Breast epithelium (tissue), 4 donors: ENCODE measurements around the gene BSPRY. TPM values are rescaled to one million over a fixed set of nuclear protein-coding genes. Genes with fewer than 3 reads are reported as not detected.
"Not testable (repeated sequence)": the region's sequence is repeated elsewhere in the genome, so short reads cannot be mapped to it uniquely, and the experiment has no call there.

Experiments
- DNase-seq, 2 donors: peaks; one replicate each; pipeline ENCODE4 v3.0.0-alpha.2; 2019; ENCODE audit warnings: low spot score in 2 of 2
- H3K27ac ChIP-seq, 2 donors: fragments of 200-600 bp; sonication (generic) in 1 of 2; one replicate each; pipeline ENCODE4 v1.5.1; 2016 to 2019; ENCODE audit warnings: mild to moderate bottlenecking in 1 of 2
- H3K27me3 ChIP-seq, 2 donors: fragments of 200-600 bp; sonication (generic) in 1 of 2; one replicate each; pipeline versions ENCODE4 v1.5.1 to v1.6.0; 2017 to 2019; ENCODE audit warnings: control low read depth in 1 of 2, mild to moderate bottlenecking in 1 of 2
- H3K36me3 ChIP-seq: fragments of 200-600 bp; one replicate; pipeline ENCODE4 v1.5.1; 2019
- H3K4me1 ChIP-seq, 2 donors: fragments of 200-600 bp; sonication (generic); one replicate each; pipeline ENCODE4 v1.5.1; 2016 to 2019; ENCODE audit warnings: control low read depth in 1 of 2
- H3K4me3 ChIP-seq, 3 donors: fragments of 200-600 bp; sonication (generic); 1 replicate in 2 of 3; 2 replicates in 1 of 3; pipeline ENCODE4 v1.5.1; 2016 to 2019; ENCODE audit warnings: mild to moderate bottlenecking in 3 of 3, moderate library complexity in 2 of 3
- H3K9me3 ChIP-seq, 2 donors: fragments of 200-600 bp; sonication (generic) in 1 of 2; one replicate each; pipeline ENCODE4 v1.5.1; 2016 to 2019; ENCODE audit warnings: control low read depth in 1 of 2
- POLR2A ChIP-seq: fragments of 450-650 bp; IDR thresholded peaks from one replicate; pipeline ENCODE4 v1.6.1; 2016; ENCODE audit warnings: antibody characterized with exemption, mild to moderate bottlenecking, moderate library complexity
- POLR2AphosphoS5 ChIP-seq, 3 donors: sonication (generic); formaldehyde crosslinking; IDR thresholded peaks; one replicate each; pipeline ENCODE4 v1.6.1; 2017; ENCODE audit warnings: antibody characterized with exemption in 3 of 3
- intact Hi-C: fragments of 100-400 bp; cut with DNase I; formaldehyde crosslinking; loops from one replicate; pipeline ENCODE4 v1.15.1; 2023; ENCODE audit warnings: low total_unique reads
- total RNA-seq, 3 donors: library from RNA; depleted of rRNA; stranded (reverse); fragments of >200 nt; gene quantifications; one replicate each; pipeline ENCODE4 v1.1.0, GENCODE V29; 2016
- TF ChIP-seq, protein P1 (sequence below), 3 donors: fragments of 450-650 bp; IDR thresholded peaks; one replicate each; pipeline ENCODE4 v1.5.1; 2016 to 2017; ENCODE audit warnings: antibody characterized with exemption in 3 of 3, mild to moderate bottlenecking in 3 of 3, moderate library complexity in 3 of 3

Gene BSPRY
- total RNA-seq, 3 donors from 2014 or later: 1.1 to 35.3 (median 27.9) TPM

DNA sequence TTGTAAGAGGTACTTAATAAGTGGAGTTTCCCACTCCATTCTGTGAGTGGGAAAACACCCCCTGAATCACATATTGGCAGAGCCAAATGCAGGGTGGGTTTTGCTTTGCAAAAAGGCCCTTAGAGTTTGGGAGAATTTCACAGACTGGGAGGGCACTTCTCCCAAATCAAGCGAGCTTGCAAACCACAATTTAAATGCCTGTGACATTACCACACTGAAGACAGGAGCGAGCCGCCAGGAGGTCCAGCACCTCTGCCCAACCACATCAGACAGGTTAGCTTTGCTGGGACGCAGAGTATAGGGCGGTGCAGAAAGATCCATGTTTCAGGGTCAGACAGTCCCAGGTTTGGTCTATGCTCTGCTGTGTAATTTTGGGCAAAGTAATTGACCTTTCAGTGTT, 49.5 kb downstream of the BSPRY start:
- TF ChIP-seq, protein P1, sequence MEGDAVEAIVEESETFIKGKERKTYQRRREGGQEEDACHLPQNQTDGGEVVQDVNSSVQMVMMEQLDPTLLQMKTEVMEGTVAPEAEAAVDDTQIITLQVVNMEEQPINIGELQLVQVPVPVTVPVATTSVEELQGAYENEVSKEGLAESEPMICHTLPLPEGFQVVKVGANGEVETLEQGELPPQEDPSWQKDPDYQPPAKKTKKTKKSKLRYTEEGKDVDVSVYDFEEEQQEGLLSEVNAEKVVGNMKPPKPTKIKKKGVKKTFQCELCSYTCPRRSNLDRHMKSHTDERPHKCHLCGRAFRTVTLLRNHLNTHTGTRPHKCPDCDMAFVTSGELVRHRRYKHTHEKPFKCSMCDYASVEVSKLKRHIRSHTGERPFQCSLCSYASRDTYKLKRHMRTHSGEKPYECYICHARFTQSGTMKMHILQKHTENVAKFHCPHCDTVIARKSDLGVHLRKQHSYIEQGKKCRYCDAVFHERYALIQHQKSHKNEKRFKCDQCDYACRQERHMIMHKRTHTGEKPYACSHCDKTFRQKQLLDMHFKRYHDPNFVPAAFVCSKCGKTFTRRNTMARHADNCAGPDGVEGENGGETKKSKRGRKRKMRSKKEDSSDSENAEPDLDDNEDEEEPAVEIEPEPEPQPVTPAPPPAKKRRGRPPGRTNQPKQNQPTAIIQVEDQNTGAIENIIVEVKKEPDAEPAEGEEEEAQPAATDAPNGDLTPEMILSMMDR (IDR thresholded peaks at IDR 0.05): no peak
- TF ChIP-seq POLR2AphosphoS5 (IDR thresholded peaks at IDR 0.05) (no peak), POLR2A (no peak)
- Histone ChIP-seq H3K9me3 (no peaks in the 10 kb centered on the region), H3K4me3 (no peak overlapping the region), H3K4me1 (peaks cover 0 to 7% of the 10 kb centered on the region in 2 donors), H3K27me3 (no peaks in the 10 kb centered on the region), H3K36me3 (no peaks in the 10 kb centered on the region), H3K27ac (peak overlapping the region; percentile 9 to 80)
- DNase-seq: no peak
- intact Hi-C loops: no loop called here

- Histone ChIP-seq H3K27ac (peak overlapping the region; percentile 15 to 80), H3K27me3 (no peaks in the 10 kb centered on the region), H3K4me3 (peak overlapping the region in 2 of 3 donors; percentile 78 to 85), H3K4me1 (peaks cover 0 to 7% of the 10 kb centered on the region in 2 donors), H3K36me3 (no peaks in the 10 kb centered on the region), H3K9me3 (no peaks in the 10 kb centered on the region)
- intact Hi-C loops: no loop called here
- DNase-seq: no peak
- TF ChIP-seq POLR2A (no peak), POLR2AphosphoS5 (IDR thresholded peaks at IDR 0.05) (no peak)
- TF ChIP-seq, protein P1 (IDR thresholded peaks at IDR 0.05): no peak
Measured at GRCh38 chr9:113399646-113400200, 50.4 kb downstream of the BSPRY start.

DNA sequence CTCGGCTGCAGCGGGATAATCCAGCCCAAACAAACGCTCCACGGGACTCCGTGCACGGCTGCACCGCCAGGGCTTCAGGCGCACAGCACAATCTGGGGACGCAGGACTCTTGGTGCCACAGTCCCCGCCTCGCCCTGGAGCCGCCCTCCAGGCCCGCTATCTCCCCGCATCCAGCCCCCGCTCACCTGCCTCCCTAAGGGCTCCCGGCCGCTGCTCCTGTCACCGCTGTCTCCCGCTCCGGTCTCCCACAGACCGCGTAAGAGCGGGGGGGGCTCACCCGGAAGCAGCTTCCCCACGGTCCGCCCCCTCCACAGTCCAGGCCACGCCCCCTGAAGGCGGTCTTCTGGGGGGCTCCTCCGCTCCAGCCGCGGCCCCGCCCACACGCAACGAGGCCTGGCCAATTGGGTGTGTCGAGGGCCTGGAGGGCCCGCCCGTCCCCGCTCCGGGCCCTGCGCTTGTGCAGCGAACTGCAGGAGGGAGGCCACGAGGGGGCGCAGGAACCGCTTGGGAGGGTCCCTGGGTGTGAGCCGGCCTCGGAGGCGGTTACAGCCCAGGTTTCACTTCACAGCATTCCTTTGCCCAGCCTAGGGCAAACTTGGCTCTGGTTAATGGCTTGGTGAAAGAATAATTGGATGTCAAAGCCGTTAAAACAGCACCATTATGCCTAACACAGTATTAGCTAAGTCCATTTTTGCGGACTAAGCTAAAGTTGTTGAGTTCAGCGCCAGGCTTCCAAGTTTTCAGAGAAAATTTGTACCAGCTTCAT, 51.9 kb downstream of the BSPRY start, which contains the start of gene ALAD:
Gene ALAD (minus strand): TSS at position 258 of the 766 bp plus-strand sequence. CDS start 7,725 bp downstream, outside the sequence.
- intact Hi-C loops: no loop called here
- peak; percentile 98 to 99 for DNase-seq
- Histone ChIP-seq H3K27ac (peak within 1 kb of the TSS; percentile 76 to 80), H3K9me3 (no peaks in the 10 kb centered on the region), H3K4me3 (peak within 1 kb of the TSS; percentile 74 to 85 (median 78)), H3K36me3 (no peaks in the 10 kb centered on the region), H3K27me3 (no peaks in the 10 kb centered on the region), H3K4me1 (peaks cover 0 to 7% of the 10 kb centered on the region in 2 donors)
- TF ChIP-seq POLR2A (peak; percentile 34), POLR2AphosphoS5 (IDR thresholded peaks at IDR 0.05) (peak; percentile 69 to 80 (median 70))
- TF ChIP-seq, protein P1 (IDR thresholded peaks at IDR 0.05): peak; percentile 89 to 96 (median 96)

DNA sequence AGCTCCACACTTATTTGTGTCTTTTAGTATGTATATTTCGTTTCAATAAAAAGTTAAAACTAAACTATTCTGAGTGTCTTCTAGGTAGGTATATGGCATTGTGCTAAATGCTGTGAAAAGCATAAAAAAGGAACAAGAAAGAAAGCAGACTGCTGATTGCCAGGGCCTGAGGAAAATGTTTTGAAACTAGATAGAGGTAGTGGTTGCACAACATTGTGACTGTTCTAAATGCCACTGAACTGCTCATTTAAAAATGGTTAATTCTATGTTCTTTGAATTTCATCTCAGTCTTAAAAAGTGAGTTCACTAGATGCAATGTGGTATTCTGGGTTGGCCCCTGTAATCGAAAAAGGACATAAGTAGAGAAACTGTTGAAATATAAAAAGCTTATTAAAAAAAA, 54.3 kb downstream of the BSPRY start:
- Histone ChIP-seq H3K4me1 (peaks cover 0 to 7% of the 10 kb centered on the region in 2 donors), H3K9me3 (no peaks in the 10 kb centered on the region), H3K27me3 (no peaks in the 10 kb centered on the region), H3K36me3 (no peaks in the 10 kb centered on the region), H3K4me3 (no peak overlapping the region), H3K27ac (no peak overlapping the region)
- TF ChIP-seq POLR2A (no peak), POLR2AphosphoS5 (IDR thresholded peaks at IDR 0.05) (no peak)
- TF ChIP-seq, protein P1 (IDR thresholded peaks at IDR 0.05): no peak
- no peak for DNase-seq
- intact Hi-C loops: no loop called here

GRCh38 chr9:113406353-113406752, 57.0 kb downstream of the BSPRY start:
- H3K27ac ChIP-seq: peak overlapping the region; percentile 54 to 73
- H3K4me1 ChIP-seq, H3K27me3 ChIP-seq, DNase-seq, H3K4me3 ChIP-seq, intact Hi-C loops, H3K36me3 ChIP-seq, H3K9me3 ChIP-seq: not testable (repeated sequence)
